GM12878 (cell line): ENCODE measurements around the gene ZCCHC4. TPM values are rescaled to one million over a fixed set of nuclear protein-coding genes. Genes with fewer than 3 reads are reported as not detected.

ENCODE experiments used
- ATAC-seq: fragments of 200-7000 bp; cut with Tn5 transposase; 3 replicates; pipeline ENCODE4 v1.9.1; 2020; ENCODE audit warnings: mild to moderate bottlenecking, moderate library complexity
- BruUV-seq: library from RNA; stranded (reverse); fragments of 400-500 nt; replicated peaks from 2 replicates; lab custom pipeline; 2021; lab: Mats Ljungman, UMichigan
- CTCF ChIA-PET: fragments of 300-600 bp; sonication (Branson Sonifier 250); formaldehyde crosslinking; extraction: SDS; loops from one replicate; lab custom pipeline; 2021; ENCODE audit warnings: inconsistent platforms; lab: Yijun Ruan, JAX
- POLR2A ChIA-PET: fragments of 350-600 bp; formaldehyde crosslinking; extraction: SDS; loops from one replicate; lab custom pipeline; 2021; ENCODE audit warnings: inconsistent platforms; lab: Charles Lee
- RAD21 ChIA-PET: fragments of 300-600 bp; sonication (Branson Sonifier 250); formaldehyde crosslinking; loops from one replicate; lab custom pipeline; 2023; ENCODE audit warnings: antibody characterized with exemption; ENCODE audit not compliant: unreplicated experiment; lab: Charles Lee
- SMC1A ChIA-PET: fragments of 300-600 bp; sonication (Branson Sonifier 250); formaldehyde crosslinking; loops from one replicate; lab custom pipeline; 2023; ENCODE audit not compliant: unreplicated experiment, uncharacterized antibody; lab: Charles Lee
- DNase-seq: peaks from one replicate; pipeline ENCODE4 v3.0.0-alpha.2; 2011; ENCODE audit warnings: low read depth, low spot score
- FAIRE-seq: peaks from 3 replicates; lab custom pipeline; 2011; peaks lifted over from hg19 to GRCh38; lab: Jason Lieb, UNC
- H2AFZ ChIP-seq: 2 replicates; pipeline ENCODE4 v1.6.0; 2011; ENCODE audit warnings: low read depth, low read length, control low read depth; ENCODE audit not compliant: control insufficient read depth
- H3K27ac ChIP-seq: 2 replicates; pipeline ENCODE4 v1.5.1; 2011; ENCODE audit warnings: control low read depth; ENCODE audit not compliant: control insufficient read depth, insufficient read depth
- H3K27me3 ChIP-seq, 2 experiments: replicated peaks in 1 of 2; 2 replicates each; pipeline versions ENCODE4 v1.6.0 to v1.6.1; 2011; ENCODE audit warnings: low read length in 1 of 2; ENCODE audit not compliant: control insufficient read depth in 2 of 2, insufficient read depth in 2 of 2
- H3K36me3 ChIP-seq, 2 experiments: 2 replicates each; pipeline ENCODE4 v1.5.1; 2011; ENCODE audit warnings: low read length in 1 of 2; ENCODE audit not compliant: control insufficient read depth in 2 of 2, insufficient read depth in 2 of 2
- H3K4me1 ChIP-seq: 2 replicates; pipeline ENCODE4 v1.6.1; 2011; ENCODE audit warnings: mild to moderate bottlenecking, low read length, moderate library complexity, mixed read lengths; ENCODE audit not compliant: control insufficient read depth, insufficient read depth
- H3K4me2 ChIP-seq: 2 replicates; pipeline ENCODE4 v1.6.0; 2011; ENCODE audit warnings: control low read depth; ENCODE audit not compliant: control insufficient read depth, insufficient read depth
- H3K4me3 ChIP-seq: fragments of 200-600 bp; sonication (generic); 2 replicates; pipeline ENCODE4 v1.5.1; 2016
- H3K79me2 ChIP-seq: 2 replicates; pipeline ENCODE4 v1.6.0; 2011; ENCODE audit warnings: low read length; ENCODE audit not compliant: control insufficient read depth, insufficient read depth
- H3K9ac ChIP-seq: 2 replicates; pipeline ENCODE4 v1.8.0; 2011; ENCODE audit warnings: low read length, control low read depth, mixed read lengths; ENCODE audit not compliant: control insufficient read depth, insufficient read depth
- H3K9me3 ChIP-seq: replicated peaks from 3 replicates; pipeline ENCODE4 v1.5.1; 2011; ENCODE audit warnings: mild to moderate bottlenecking, low read length; ENCODE audit not compliant: control insufficient read depth, insufficient read depth
- H4K20me1 ChIP-seq: 2 replicates; pipeline ENCODE4 v1.6.0; 2011; ENCODE audit not compliant: control insufficient read depth, insufficient read depth
- CREB1 ChIP-seq: IDR thresholded peaks from 2 replicates; pipeline ENCODE4 v1.6.1; 2012; ENCODE audit warnings: low read depth, mild to moderate bottlenecking, inconsistent platforms
- IKZF1 ChIP-seq: fragments of 450-650 bp; conservative IDR thresholded peaks from 2 replicates; pipeline ENCODE4 v1.6.1; 2017; ENCODE audit warnings: antibody characterized with exemption, mild to moderate bottlenecking
- LARP7 ChIP-seq: fragments of 450-650 bp; IDR thresholded peaks from 2 replicates; pipeline ENCODE4 v1.6.1; 2017; ENCODE audit warnings: mild to moderate bottlenecking
- RAD21 ChIP-seq: IDR thresholded peaks from 2 replicates; pipeline ENCODE4 v1.6.1; 2011; ENCODE audit warnings: mild to moderate bottlenecking, low read depth, low read length, moderate library complexity; ENCODE audit not compliant: insufficient read depth
- SKIL ChIP-seq: fragments of 450-650 bp; IDR thresholded peaks from 2 replicates; pipeline ENCODE4 v1.6.1; 2017; ENCODE audit warnings: mild to moderate bottlenecking, low read depth, inconsistent platforms; ENCODE audit not compliant: poor library complexity, severe bottlenecking
- SMARCA5 ChIP-seq: fragments of 450-650 bp; IDR thresholded peaks from 2 replicates; pipeline ENCODE4 v1.6.1; 2017; ENCODE audit warnings: mild to moderate bottlenecking
- ZNF592 ChIP-seq: fragments of 450-650 bp; IDR thresholded peaks from 2 replicates; pipeline ENCODE4 v1.6.1; 2017; ENCODE audit warnings: mild to moderate bottlenecking, moderate library complexity
- WGBS: methylation state at CpG from one replicate; pipeline ENCODE4 v1.1.6; 2016; ENCODE audit warnings: low lambda C conversion rate; ENCODE audit not compliant: insufficient replicate concordance, insufficient coverage; ENCODE audit errors: missing lambda C conversion rate; 5-methylcytosine and 5-hydroxymethylcytosine counted together
- in situ Hi-C: fragments of 300-500 bp; cut with MboI; formaldehyde crosslinking; loops from 9 replicates; pipeline ENCODE4 v1.14.3; 2018; ENCODE audit warnings: mixed read lengths
- intact Hi-C: fragments of 100-400 bp; cut with micrococcal nuclease; formaldehyde crosslinking; loops from one replicate; pipeline ENCODE4 v1.14.2; 2022; ENCODE audit not compliant: unreplicated experiment
- polyA plus RNA-seq, 11 experiments: library from polyadenylated mRNA; depleted of rRNA in 4 of 11; unstranded in 6 of 11; stranded (reverse) in 5 of 11; fragments of >200 nt; fragmentation: Nextera tagmentation in 4 of 11; fragmentation: Illumina TruSeq in 1 of 11; extraction: Ambion mirVana in 4 of 11; extraction: Trizol in 1 of 11; gene quantifications; 1 replicate in 1 of 11; 2 replicates in 10 of 11; pipeline versions ENCODE4 v1.2.1 to v1.2.3, GENCODE V29; 2011 to 2016; ENCODE audit warnings: inconsistent platforms in 2 of 11, missing spikeins in 2 of 11, low read depth in 1 of 11
- total RNA-seq, 4 experiments: library from RNA; depleted of rRNA in 3 of 4; stranded (reverse); fragments of >200 nt in 3 of 4; fragmentation: Illumina TruSeq in 1 of 4; extraction: Trizol in 1 of 4; gene quantifications; 2 replicates each; pipeline versions ENCODE4 v1.2.1 to v1.2.3, GENCODE V29; 2013 to 2021

Gene ZCCHC4
- total and polyA plus RNA-seq, 10 of the 15 experiments (the other 5 are each of a cell fraction or from before 2014, with no cell fraction given): 3.2 to 17.7 (median 12.7) TPM

- no peak for TF ChIP-seq ZNF592
Observed at GRCh38 chr4:25346913-25347312, 34.3 kb downstream of the ZCCHC4 start (continued).

- no peak for TF ChIP-seq CREB1
- TF ChIP-seq IKZF1: no peak
- no peak for TF ChIP-seq SMARCA5
- TF ChIP-seq LARP7: no peak
- no peak for TF ChIP-seq SKIL
- no peak for TF ChIP-seq RAD21
- no peaks in the 10 kb centered on the region for H3K4me1 ChIP-seq
- no peaks in the 10 kb centered on the region; a peak in 1 of 4 replicates for H3K36me3 ChIP-seq
- 100% methylated on average over 2 of the region's 2 CpGs for WGBS
- H3K27ac ChIP-seq: no peak overlapping the region
- FAIRE-seq (no peak), DNase-seq (no peak), ATAC-seq (no peak)
- H2AFZ ChIP-seq: no peak overlapping the region
- in situ Hi-C loops: no loop called here
- ChIA-PET SMC1A (interaction anchor here (0.9 to 1.8 kb wide), 3 partner anchors 17 to 115 kb away, joined by 4 to 5 read pairs (median 5); no protein-coding TSS in a partner anchor), CTCF (interaction anchor here (0.8 to 3.2 kb wide), 3 partner anchors 9 to 19 kb away, joined by 3 to 20 read pairs (median 5); no protein-coding TSS in a partner anchor), POLR2A (no interaction called here), RAD21 (interaction anchor here (2.1 kb wide), 1 partner anchor 35 kb away, joined by 7 read pairs; the partner anchor contains the start of gene ZCCHC4)
- no peaks in the 10 kb centered on the region for H3K9me3 ChIP-seq
- no peaks in the 10 kb centered on the region for H3K79me2 ChIP-seq
- H4K20me1 ChIP-seq: no peaks in the 10 kb centered on the region
- no peaks in the 10 kb centered on the region for H3K27me3 ChIP-seq
- no TSS peak for BruUV-seq
- H3K4me3 ChIP-seq: no peak overlapping the region
- H3K4me2 ChIP-seq: no peak overlapping the region
- intact Hi-C loops: no loop called here
- H3K9ac ChIP-seq: no peak overlapping the region
Observed at GRCh38 chr4:25347473-25347872, 34.9 kb downstream of the ZCCHC4 start.
